Erythroblast (primary cell): ENCODE measurements around the gene HTRA3.

Experiments
- GATA1 ChIP-seq: IDR thresholded peaks from 2 replicates; pipeline ENCODE4 v1.6.1; 2011; ENCODE audit warnings: low read depth, mild to moderate bottlenecking, control low read depth, low read length, moderate library complexity
- POLR2A ChIP-seq: IDR thresholded peaks from 2 replicates; pipeline ENCODE4 v1.6.1; 2011; ENCODE audit warnings: mild to moderate bottlenecking, low read length

DNA sequence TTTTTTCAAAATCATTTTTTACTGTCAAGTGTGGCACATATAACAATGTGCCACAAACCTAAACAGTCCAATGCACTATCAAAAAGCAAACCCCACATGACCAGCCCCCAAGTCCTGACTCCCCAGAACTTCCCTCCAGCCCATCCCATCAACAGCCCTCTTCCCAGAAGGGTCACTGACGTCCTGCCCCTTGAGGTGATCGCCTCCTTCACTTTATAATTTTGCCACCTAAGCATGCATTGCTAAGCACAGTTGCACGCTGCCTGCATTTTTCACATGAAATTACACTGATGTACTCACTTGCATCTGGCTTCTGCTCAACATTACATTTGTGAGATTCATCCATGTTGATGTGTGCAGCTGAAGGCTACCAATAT, 42.5 kb downstream of the HTRA3 start:
- TF ChIP-seq POLR2A: no peak
- TF ChIP-seq GATA1: no peak
